K562 (cell line): ENCODE measurements around the gene RAD50. TPM values are rescaled to one million over a fixed set of nuclear protein-coding genes. Genes with fewer than 3 reads are reported as not detected.
A peak's percentile ranks its signal among the peaks of the same experiment; 100 is the strongest.

ENCODE experiments used
- CBX1 ChIP-seq: sonication (generic); IDR thresholded peaks from 2 replicates; pipeline ENCODE4 v1.6.1; 2016; ENCODE audit warnings: antibody characterized with exemption, low read depth, mild to moderate bottlenecking
- CCAR2 ChIP-seq: fragments of 200-400 bp; formaldehyde crosslinking; IDR thresholded peaks from 2 replicates; pipeline ENCODE4 v1.6.1; 2017; ENCODE audit warnings: mild to moderate bottlenecking, low read depth, low read length
- CHD7 ChIP-seq: fragments of 200-600 bp; sonication (generic); IDR thresholded peaks from one replicate; pipeline ENCODE4 v1.6.1; 2012; ENCODE audit warnings: mild to moderate bottlenecking, low read depth, low read length, inconsistent platforms
- E2F6 ChIP-seq, 2 experiments: IDR thresholded peaks; 2 replicates each; pipeline ENCODE4 v1.6.1; 2011; ENCODE audit warnings: borderline replicate concordance in 1 of 2, control low read depth in 1 of 2, low read depth in 1 of 2, low read length in 1 of 2, mild to moderate bottlenecking in 1 of 2, mixed read lengths in 1 of 2, moderate library complexity in 1 of 2; ENCODE audit not compliant: insufficient read depth in 1 of 2, insufficient read length in 1 of 2, poor library complexity in 1 of 2, severe bottlenecking in 1 of 2; ENCODE audit errors: extremely low read depth in 1 of 2
- GTF2E2 ChIP-seq: fragments of 200-800 bp; sonication (Bioruptor generic); IDR thresholded peaks from 2 replicates; pipeline ENCODE4 v1.6.1; 2016; ENCODE audit warnings: missing genetic modification characterization, missing compliant biosample characterization
- HNRNPH1 ChIP-seq: fragments of 200-400 bp; formaldehyde crosslinking; optimal IDR thresholded peaks from 2 replicates; pipeline ENCODE3; 2017; ENCODE audit warnings: low read depth, mild to moderate bottlenecking, low read length, moderate library complexity
- KAT7 ChIP-seq: sonication (generic); formaldehyde crosslinking; IDR thresholded peaks from 2 replicates; pipeline ENCODE4 v1.8.0; 2022; ENCODE audit warnings: missing genetic modification reagents, mild to moderate bottlenecking, borderline replicate concordance
- KDM5B ChIP-seq: fragments of 200-600 bp; sonication (generic); IDR thresholded peaks from 2 replicates; pipeline ENCODE4 v1.6.1; 2012; ENCODE audit warnings: low read depth, mild to moderate bottlenecking, moderate library complexity, low read length, control low read depth, inconsistent platforms; ENCODE audit not compliant: insufficient replicate concordance
- MXI1 ChIP-seq: IDR thresholded peaks from 2 replicates; pipeline ENCODE4 v1.6.1; 2011; ENCODE audit warnings: low read depth, mild to moderate bottlenecking, improper control_type of control experiment, low read length
- NELFE ChIP-seq: IDR thresholded peaks from 2 replicates; pipeline ENCODE4 v1.6.1; 2011; ENCODE audit warnings: mild to moderate bottlenecking; ENCODE audit not compliant: insufficient read depth, insufficient read length
- NFATC3 ChIP-seq: fragments of 450-650 bp; IDR thresholded peaks from 2 replicates; pipeline ENCODE4 v1.6.1; 2017; ENCODE audit warnings: mild to moderate bottlenecking
- PTRF ChIP-seq: fragments of 450-650 bp; IDR thresholded peaks from 2 replicates; pipeline ENCODE4 v1.6.1; 2016; ENCODE audit warnings: mild to moderate bottlenecking, missing genetic modification characterization, missing compliant biosample characterization
- RHOXF2B ChIP-seq: fragments of 250-450 bp; sonication (Bioruptor Pico); conservative IDR thresholded peaks from 2 replicates; pipeline ENCODE4 v1.5.1; 2021
- SPI1 ChIP-seq: IDR thresholded peaks from 2 replicates; pipeline ENCODE4 v1.6.1; 2011; ENCODE audit warnings: low read depth, low read length, control low read depth, borderline replicate concordance
- THRA ChIP-seq: fragments of 450-650 bp; IDR thresholded peaks from 2 replicates; pipeline ENCODE4 v1.6.1; 2017; ENCODE audit warnings: mild to moderate bottlenecking, moderate library complexity
- polyA plus RNA-seq, 8 experiments: library from polyadenylated mRNA; depleted of rRNA in 4 of 8; stranded (reverse) in 5 of 8; unstranded in 3 of 8; fragments of >200 nt; fragmentation: Nextera tagmentation in 2 of 8; fragmentation: Illumina TruSeq in 1 of 8; extraction: Ambion mirVana in 2 of 8; extraction: Trizol in 1 of 8; gene quantifications; 2 replicates each; pipeline versions ENCODE4 v1.2.1 to v1.2.3, GENCODE V29; 2011 to 2014; ENCODE audit warnings: inconsistent platforms in 1 of 8, missing spikeins in 1 of 8
- total RNA-seq, 7 experiments: library from RNA; depleted of rRNA in 6 of 7; stranded (reverse); fragments of >200 nt in 6 of 7; fragmentation: Illumina TruSeq in 2 of 7; extraction: Trizol in 2 of 7; gene quantifications; 2 replicates each; pipeline versions ENCODE4 v1.2.1 to v1.2.3, GENCODE V29; 2011 to 2021; ENCODE audit warnings: low replicate concordance in 1 of 7

Gene RAD50
- total and polyA plus RNA-seq, 9 of the 15 experiments (the other 6 are each of a cell fraction or from before 2014, with no cell fraction given): 15.3 to 74.2 (median 44.1) TPM

GRCh38 chr5:132539716-132540115 is 17.1 kb upstream of the RAD50 start (continued):
- TF ChIP-seq E2F6 (IDR thresholded peaks at IDR 0.05; ENCODE audit: borderline replicate concordance in 1 of 2, extremely low read depth in 1 of 2, insufficient read depth in 1 of 2, insufficient read length in 1 of 2, low read depth in 1 of 2, low read length in 1 of 2, poor library complexity in 1 of 2, severe bottlenecking in 1 of 2) (peak in 1 of 2 experiments; percentile 18), NELFE (no peak), CCAR2 (no peak), CHD7 (no peak), SPI1 (no peak), HNRNPH1 (no peak), PTRF (tag) (no peak), KDM5B (no peak), MXI1 (peak; percentile 38; the same call in 1 of the 2 replicates), KAT7 (CRISPR knock-in tag) (no peak), GTF2E2 (tag) (no peak), THRA (no peak), NFATC3 (no peak), CBX1 (no peak), RHOXF2B (no peak)
